ENCODE results near the gene GPC1.

Gene GPC1

DNA sequence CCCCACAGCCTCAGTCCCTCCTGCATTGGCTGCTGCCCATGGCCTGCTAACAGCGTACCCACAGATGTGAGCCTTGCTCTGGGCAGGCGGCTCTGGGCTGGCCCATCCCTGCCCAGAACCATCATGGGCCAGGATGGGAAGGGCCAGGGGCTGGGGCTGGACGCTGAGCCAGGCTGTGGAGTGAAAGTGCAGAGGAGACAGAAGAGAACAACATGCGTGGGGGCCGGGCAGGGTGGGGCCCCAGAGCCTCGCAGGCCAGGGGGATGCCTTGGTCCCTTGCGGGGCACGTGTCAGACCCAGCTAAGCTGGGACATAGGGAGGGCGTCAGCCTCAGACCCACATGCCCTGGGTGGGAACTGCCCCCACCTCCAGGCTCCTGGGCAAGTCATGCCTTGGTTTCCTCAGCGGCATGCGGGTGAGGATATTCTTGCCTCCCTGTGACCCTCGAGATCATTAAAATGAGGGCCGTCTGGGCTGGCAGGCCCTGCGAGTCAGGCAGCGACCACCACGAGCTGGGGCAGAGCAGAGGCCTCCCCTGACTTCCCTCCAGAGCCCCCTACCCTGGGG is 27.3 kb downstream of the GPC1 start:
- Histone ChIP-seq H3K9ac (ENCODE audit: low read length) (no peak overlapping the region), H3K27me3 (ENCODE audit: control insufficient read depth, insufficient read depth, low read length) (no peaks in the 10 kb centered on the region), H3K27ac (ENCODE audit: low read depth, low read length) (no peak overlapping the region), H3K4me1 (ENCODE audit: control insufficient read depth, insufficient read depth, low read length) (peaks cover 23% of the 10 kb centered on the region), H3K36me3 (ENCODE audit: control insufficient read depth, insufficient read depth, low read length) (peaks cover 26% of the 10 kb centered on the region), H3K9me3 (ENCODE audit: control insufficient read depth, insufficient read depth, low read depth, low read length) (no peaks in the 10 kb centered on the region), H3K4me3 (ENCODE audit: low read depth, low read length) (no peak overlapping the region)

DNA sequence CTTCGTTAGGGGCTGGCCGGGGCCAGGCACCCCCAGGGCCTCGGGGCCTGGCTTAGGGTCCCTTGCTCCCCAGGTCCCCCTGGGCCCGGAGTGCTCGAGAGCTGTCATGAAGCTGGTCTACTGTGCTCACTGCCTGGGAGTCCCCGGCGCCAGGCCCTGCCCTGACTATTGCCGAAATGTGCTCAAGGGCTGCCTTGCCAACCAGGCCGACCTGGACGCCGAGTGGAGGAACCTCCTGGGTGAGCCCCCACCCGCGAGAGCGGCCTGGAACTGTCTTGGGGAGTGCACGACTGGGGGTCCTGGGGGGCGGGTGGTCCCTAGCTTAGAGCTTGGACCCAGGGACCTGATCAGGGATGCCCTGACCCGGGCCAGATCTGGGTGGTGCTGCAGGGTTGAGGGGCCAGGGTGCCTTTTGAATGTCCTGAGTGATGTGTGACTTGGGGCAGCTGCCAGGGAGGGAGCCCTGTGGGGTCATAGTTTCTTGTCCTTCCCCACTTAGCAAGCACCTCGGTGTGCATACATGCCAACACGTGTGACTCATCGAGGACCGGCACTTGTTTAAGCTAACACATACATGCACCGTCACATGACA is 27.9 kb downstream of the GPC1 start:
- no peak overlapping the region for H3K4me3 ChIP-seq (ENCODE audit: low read depth, low read length)
- no peaks in the 10 kb centered on the region for H3K27me3 ChIP-seq (ENCODE audit: control insufficient read depth, insufficient read depth, low read length)
- H3K4me1 ChIP-seq (ENCODE audit: control insufficient read depth, insufficient read depth, low read length): peaks cover 17% of the 10 kb centered on the region
- no peak overlapping the region for H3K27ac ChIP-seq (ENCODE audit: low read depth, low read length)
- H3K9ac ChIP-seq (ENCODE audit: low read length): no peak overlapping the region
- H3K36me3 ChIP-seq (ENCODE audit: control insufficient read depth, insufficient read depth, low read length): peaks cover 26% of the 10 kb centered on the region
- H3K9me3 ChIP-seq (ENCODE audit: control insufficient read depth, insufficient read depth, low read depth, low read length): no peaks in the 10 kb centered on the region

DNA sequence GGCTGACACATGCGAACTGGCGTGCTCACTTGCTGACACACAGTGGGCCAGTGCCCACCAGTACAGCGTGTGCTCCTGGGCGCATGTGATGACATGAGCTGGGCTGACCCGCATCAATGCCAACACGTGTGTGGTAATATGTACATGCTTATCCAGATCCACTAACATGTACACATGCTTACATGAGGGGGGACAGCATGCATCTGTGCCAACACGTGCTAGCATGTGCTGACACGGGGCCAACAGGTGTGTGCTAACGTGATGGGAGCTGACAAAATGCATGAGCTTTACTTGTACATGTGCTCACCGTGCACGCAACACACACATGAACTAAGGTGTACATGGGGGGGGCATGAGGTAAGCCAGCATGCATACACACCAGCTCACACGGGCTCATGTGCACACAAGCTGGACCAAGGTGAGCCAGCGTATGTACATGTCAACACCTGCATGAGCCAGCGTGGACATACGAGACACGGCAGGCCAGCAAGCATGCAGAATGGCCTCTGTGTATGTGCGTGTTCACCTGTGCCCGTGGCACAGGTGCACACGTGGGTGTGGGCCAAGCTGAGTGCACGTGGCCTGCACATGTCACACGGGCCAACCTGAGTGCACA is 28.5 kb downstream of the GPC1 start:
- Histone ChIP-seq H3K27me3 (ENCODE audit: control insufficient read depth, insufficient read depth, low read length) (no peaks in the 10 kb centered on the region), H3K36me3 (ENCODE audit: control insufficient read depth, insufficient read depth, low read length) (peaks cover 26% of the 10 kb centered on the region), H3K27ac (ENCODE audit: low read depth, low read length) (no peak overlapping the region), H3K9ac (ENCODE audit: low read length) (no peak overlapping the region), H3K4me1 (ENCODE audit: control insufficient read depth, insufficient read depth, low read length) (peaks cover 11% of the 10 kb centered on the region; the same call in 1 of the 2 replicates), H3K4me3 (ENCODE audit: low read depth, low read length) (no peak overlapping the region), H3K9me3 (ENCODE audit: control insufficient read depth, insufficient read depth, low read depth, low read length) (no peaks in the 10 kb centered on the region)

DNA sequence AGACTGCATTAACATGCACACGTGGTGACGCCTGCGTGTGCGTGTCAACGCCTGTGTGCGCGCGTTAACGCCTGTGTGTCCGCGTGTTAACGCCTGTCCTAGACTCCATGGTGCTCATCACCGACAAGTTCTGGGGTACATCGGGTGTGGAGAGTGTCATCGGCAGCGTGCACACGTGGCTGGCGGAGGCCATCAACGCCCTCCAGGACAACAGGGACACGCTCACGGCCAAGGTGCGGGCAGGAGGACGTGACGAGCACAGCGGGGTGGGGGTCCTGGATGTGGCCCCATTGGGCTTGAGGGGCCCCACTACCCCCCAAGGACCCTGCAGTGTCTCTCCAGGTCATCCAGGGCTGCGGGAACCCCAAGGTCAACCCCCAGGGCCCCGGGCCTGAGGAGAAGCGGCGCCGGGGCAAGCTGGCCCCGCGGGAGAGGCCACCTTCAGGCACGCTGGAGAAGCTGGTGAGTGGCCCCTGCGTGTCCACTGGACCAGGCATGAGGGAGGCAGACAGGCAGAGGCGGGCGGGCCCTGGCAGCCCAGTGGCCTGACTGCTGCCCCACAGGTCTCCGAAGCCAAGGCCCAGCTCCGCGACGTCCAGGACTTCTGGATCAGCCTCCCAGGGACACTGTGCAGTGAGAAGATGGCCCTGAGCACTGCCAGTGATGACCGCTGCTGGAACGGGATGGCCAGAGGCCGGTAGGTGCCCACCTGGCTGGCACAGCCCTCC is 29.2 kb downstream of the GPC1 start:
- H3K36me3 ChIP-seq (ENCODE audit: control insufficient read depth, insufficient read depth, low read length): peaks cover 26% of the 10 kb centered on the region
- no peak overlapping the region for H3K9ac ChIP-seq (ENCODE audit: low read length)
- no peak overlapping the region for H3K4me3 ChIP-seq (ENCODE audit: low read depth, low read length)
- peaks cover 4% of the 10 kb centered on the region; the same call in 1 of the 2 replicates for H3K4me1 ChIP-seq (ENCODE audit: control insufficient read depth, insufficient read depth, low read length)
- no peaks in the 10 kb centered on the region for H3K27me3 ChIP-seq (ENCODE audit: control insufficient read depth, insufficient read depth, low read length)
- H3K9me3 ChIP-seq (ENCODE audit: control insufficient read depth, insufficient read depth, low read depth, low read length): no peaks in the 10 kb centered on the region
- H3K27ac ChIP-seq (ENCODE audit: low read depth, low read length): no peak overlapping the region

DNA sequence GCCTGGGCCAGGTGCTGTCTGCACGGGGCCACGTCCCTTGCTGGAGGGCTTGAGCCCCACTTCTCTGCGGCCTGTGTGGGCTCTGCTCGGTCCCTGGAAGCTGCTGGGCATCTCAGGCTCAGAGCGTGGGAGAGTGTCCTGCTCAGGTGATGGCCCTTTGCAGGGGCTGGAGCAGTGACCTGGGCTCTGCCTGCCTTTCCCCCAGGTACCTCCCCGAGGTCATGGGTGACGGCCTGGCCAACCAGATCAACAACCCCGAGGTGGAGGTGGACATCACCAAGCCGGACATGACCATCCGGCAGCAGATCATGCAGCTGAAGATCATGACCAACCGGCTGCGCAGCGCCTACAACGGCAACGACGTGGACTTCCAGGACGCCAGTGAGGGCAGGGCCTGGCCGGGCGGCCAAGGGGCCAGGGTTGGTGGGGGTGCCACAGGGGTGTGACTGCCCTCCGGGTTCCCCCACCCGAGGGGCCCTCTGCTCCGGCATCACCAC is 29.9 kb downstream of the GPC1 start:
- no peak overlapping the region for H3K4me3 ChIP-seq (ENCODE audit: low read depth, low read length)
- peaks cover 26% of the 10 kb centered on the region for H3K36me3 ChIP-seq (ENCODE audit: control insufficient read depth, insufficient read depth, low read length)
- no peak overlapping the region for H3K9ac ChIP-seq (ENCODE audit: low read length)
- H3K27me3 ChIP-seq (ENCODE audit: control insufficient read depth, insufficient read depth, low read length): no peaks in the 10 kb centered on the region
- no peaks in the 10 kb centered on the region for H3K4me1 ChIP-seq (ENCODE audit: control insufficient read depth, insufficient read depth, low read length)
- H3K9me3 ChIP-seq (ENCODE audit: control insufficient read depth, insufficient read depth, low read depth, low read length): no peaks in the 10 kb centered on the region
- no peak overlapping the region for H3K27ac ChIP-seq (ENCODE audit: low read depth, low read length)

DNA sequence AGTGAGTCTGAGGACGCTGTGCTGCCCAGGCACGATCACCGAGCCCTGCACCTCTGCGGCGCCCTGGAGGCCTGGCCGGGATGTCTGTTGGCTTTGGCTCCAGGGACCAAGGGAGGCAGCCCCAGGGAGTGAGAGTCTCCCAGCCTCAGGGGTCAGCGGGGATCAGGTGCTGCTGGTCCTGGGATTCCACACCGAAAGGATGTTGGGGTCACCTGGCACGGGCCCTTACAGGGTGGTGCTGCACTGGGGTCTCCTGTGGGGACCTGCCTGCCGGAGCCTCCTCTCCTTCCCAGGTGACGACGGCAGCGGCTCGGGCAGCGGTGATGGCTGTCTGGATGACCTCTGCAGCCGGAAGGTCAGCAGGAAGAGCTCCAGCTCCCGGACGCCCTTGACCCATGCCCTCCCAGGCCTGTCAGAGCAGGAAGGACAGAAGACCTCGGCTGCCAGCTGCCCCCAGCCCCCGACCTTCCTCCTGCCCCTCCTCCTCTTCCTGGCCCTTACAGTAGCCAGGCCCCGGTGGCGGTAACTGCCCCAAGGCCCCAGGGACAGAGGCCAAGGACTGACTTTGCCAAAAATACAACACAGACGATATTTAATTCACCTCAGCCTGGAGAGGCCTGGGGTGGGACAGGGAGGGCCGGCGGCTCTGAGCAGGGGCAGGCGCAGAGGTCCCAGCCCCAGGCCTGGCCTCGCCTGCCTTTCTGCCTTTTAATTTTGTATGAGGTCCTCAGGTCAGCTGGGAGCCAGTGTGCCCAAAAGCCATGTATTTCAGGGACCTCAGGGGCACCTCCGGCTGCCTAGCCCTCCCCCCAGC is 30.5 kb downstream of the GPC1 start:
- H3K36me3 ChIP-seq (ENCODE audit: control insufficient read depth, insufficient read depth, low read length): peaks cover 26% of the 10 kb centered on the region
- no peaks in the 10 kb centered on the region for H3K27me3 ChIP-seq (ENCODE audit: control insufficient read depth, insufficient read depth, low read length)
- no peaks in the 10 kb centered on the region for H3K9me3 ChIP-seq (ENCODE audit: control insufficient read depth, insufficient read depth, low read depth, low read length)
- no peak overlapping the region for H3K4me3 ChIP-seq (ENCODE audit: low read depth, low read length)
- no peak overlapping the region for H3K27ac ChIP-seq (ENCODE audit: low read depth, low read length)
- H3K9ac ChIP-seq (ENCODE audit: low read length): no peak overlapping the region
- H3K4me1 ChIP-seq (ENCODE audit: control insufficient read depth, insufficient read depth, low read length): no peaks in the 10 kb centered on the region

DNA sequence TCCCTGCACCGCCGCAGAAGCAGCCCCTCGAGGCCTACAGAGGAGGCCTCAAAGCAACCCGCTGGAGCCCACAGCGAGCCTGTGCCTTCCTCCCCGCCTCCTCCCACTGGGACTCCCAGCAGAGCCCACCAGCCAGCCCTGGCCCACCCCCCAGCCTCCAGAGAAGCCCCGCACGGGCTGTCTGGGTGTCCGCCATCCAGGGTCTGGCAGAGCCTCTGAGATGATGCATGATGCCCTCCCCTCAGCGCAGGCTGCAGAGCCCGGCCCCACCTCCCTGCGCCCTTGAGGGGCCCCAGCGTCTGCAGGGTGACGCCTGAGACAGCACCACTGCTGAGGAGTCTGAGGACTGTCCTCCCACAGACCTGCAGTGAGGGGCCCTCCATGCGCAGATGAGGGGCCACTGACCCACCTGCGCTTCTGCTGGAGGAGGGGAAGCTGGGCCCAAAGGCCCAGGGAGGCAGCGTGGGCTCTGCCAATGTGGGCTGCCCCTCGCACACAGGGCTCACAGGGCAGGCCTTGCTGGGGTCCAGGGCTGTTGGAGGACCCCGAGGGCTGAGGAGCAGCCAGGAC is 31.2 kb downstream of the GPC1 start:
- no peak overlapping the region for H3K27ac ChIP-seq (ENCODE audit: low read depth, low read length)
- no peaks in the 10 kb centered on the region for H3K9me3 ChIP-seq (ENCODE audit: control insufficient read depth, insufficient read depth, low read depth, low read length)
- no peaks in the 10 kb centered on the region for H3K4me1 ChIP-seq (ENCODE audit: control insufficient read depth, insufficient read depth, low read length)
- H3K36me3 ChIP-seq (ENCODE audit: control insufficient read depth, insufficient read depth, low read length): peaks cover 26% of the 10 kb centered on the region
- H3K4me3 ChIP-seq (ENCODE audit: low read depth, low read length): no peak overlapping the region
- no peaks in the 10 kb centered on the region for H3K27me3 ChIP-seq (ENCODE audit: control insufficient read depth, insufficient read depth, low read length)
- H3K9ac ChIP-seq (ENCODE audit: low read length): no peak overlapping the region

DNA sequence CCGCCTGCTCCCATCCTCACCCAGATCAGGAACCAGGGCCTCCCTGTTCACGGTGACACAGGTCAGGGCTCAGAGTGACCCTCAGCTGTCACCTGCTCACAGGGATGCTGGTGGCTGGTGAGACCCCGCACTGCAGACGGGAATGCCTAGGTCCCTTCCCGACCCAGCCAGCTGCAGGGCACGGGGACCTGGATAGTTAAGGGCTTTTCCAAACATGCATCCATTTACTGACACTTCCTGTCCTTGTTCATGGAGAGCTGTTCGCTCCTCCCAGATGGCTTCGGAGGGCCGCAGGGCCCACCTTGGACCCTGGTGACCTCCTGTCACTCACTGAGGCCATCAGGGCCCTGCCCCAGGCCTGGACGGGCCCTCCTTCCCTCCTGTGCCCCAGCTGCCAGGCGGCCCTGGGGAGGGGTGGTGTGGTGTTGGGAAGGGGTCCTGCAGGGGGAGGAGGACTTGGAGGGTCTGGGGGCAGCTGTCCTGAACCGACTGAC is 31.7 kb downstream of the GPC1 start:
- H3K9ac ChIP-seq (ENCODE audit: low read length): no peak overlapping the region
- no peaks in the 10 kb centered on the region for H3K4me1 ChIP-seq (ENCODE audit: control insufficient read depth, insufficient read depth, low read length)
- H3K27me3 ChIP-seq (ENCODE audit: control insufficient read depth, insufficient read depth, low read length): no peaks in the 10 kb centered on the region
- H3K4me3 ChIP-seq (ENCODE audit: low read depth, low read length): no peak overlapping the region
- no peak overlapping the region for H3K27ac ChIP-seq (ENCODE audit: low read depth, low read length)
- H3K9me3 ChIP-seq (ENCODE audit: control insufficient read depth, insufficient read depth, low read depth, low read length): no peaks in the 10 kb centered on the region
- H3K36me3 ChIP-seq (ENCODE audit: control insufficient read depth, insufficient read depth, low read length): peaks cover 26% of the 10 kb centered on the region

DNA sequence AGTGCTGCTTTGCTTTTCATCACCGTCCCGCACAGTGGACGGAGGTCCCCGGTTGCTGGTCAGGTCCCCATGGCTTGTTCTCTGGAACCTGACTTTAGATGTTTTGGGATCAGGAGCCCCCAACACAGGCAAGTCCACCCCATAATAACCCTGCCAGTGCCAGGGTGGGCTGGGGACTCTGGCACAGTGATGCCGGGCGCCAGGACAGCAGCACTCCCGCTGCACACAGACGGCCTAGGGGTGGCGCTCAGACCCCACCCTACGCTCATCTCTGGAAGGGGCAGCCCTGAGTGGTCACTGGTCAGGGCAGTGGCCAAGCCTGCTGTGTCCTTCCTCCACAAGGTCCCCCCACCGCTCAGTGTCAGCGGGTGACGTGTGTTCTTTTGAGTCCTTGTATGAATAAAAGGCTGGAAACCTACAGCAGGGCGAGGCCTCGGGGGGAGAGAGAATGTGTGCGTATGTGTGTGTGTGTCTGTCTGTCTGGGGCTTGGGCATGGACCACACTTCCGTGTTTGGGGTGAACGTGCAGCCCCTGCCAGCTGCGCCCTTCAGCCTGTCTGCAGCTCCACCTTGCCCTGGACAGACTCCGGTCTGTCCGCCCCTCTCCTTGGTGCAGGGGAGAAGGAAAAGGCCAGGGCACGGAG is 32.3 kb downstream of the GPC1 start:
- H3K36me3 ChIP-seq (ENCODE audit: control insufficient read depth, insufficient read depth, low read length): peaks cover 26% of the 10 kb centered on the region
- H3K27me3 ChIP-seq (ENCODE audit: control insufficient read depth, insufficient read depth, low read length): no peaks in the 10 kb centered on the region
- no peak overlapping the region for H3K4me3 ChIP-seq (ENCODE audit: low read depth, low read length)
- no peaks in the 10 kb centered on the region for H3K9me3 ChIP-seq (ENCODE audit: control insufficient read depth, insufficient read depth, low read depth, low read length)
- no peak overlapping the region for H3K9ac ChIP-seq (ENCODE audit: low read length)
- no peak overlapping the region for H3K27ac ChIP-seq (ENCODE audit: low read depth, low read length)
- H3K4me1 ChIP-seq (ENCODE audit: control insufficient read depth, insufficient read depth, low read length): no peaks in the 10 kb centered on the region

Measured in HUES6 (cell line).